Hepatocyte (in vitro differentiated cells): Measurements from ENCODE around the gene RNASEH2A. TPM values are rescaled to one million over a fixed set of nuclear protein-coding genes. Genes with fewer than 3 reads are reported as not detected.
A peak's percentile ranks its signal among the peaks of the same experiment; 100 is the strongest.
"Not testable (repeated sequence)": the region's sequence is repeated elsewhere in the genome, so short reads cannot be mapped to it uniquely, and the experiment has no call there.

Experiments
- DNase-seq: peaks from one replicate; pipeline ENCODE4 v3.0.0-alpha.2; 2016; ENCODE audit warnings: low spot score
- H2AFZ ChIP-seq: fragments of 200-600 bp; sonication (generic); 2 replicates; pipeline ENCODE4 v1.6.0; 2016; ENCODE audit warnings: antibody characterized with exemption, mild to moderate bottlenecking
- H3K27ac ChIP-seq: fragments of 200-600 bp; sonication (generic); 2 replicates; pipeline ENCODE4 v1.5.1; 2016; ENCODE audit warnings: mild to moderate bottlenecking
- H3K27me3 ChIP-seq: fragments of 200-600 bp; sonication (generic); 2 replicates; pipeline ENCODE4 v1.6.1; 2016
- H3K36me3 ChIP-seq: fragments of 200-600 bp; sonication (generic); replicated peaks from 2 replicates; pipeline ENCODE4 v1.5.1; 2016; ENCODE audit warnings: low read depth; ENCODE audit not compliant: insufficient read depth
- H3K4me1 ChIP-seq: fragments of 200-600 bp; sonication (generic); 2 replicates; pipeline ENCODE4 v1.5.1; 2016; ENCODE audit warnings: mild to moderate bottlenecking, moderate library complexity; ENCODE audit not compliant: insufficient read depth
- H3K4me2 ChIP-seq: fragments of 200-600 bp; sonication (generic); 2 replicates; pipeline ENCODE4 v1.6.0; 2016
- H3K4me3 ChIP-seq: fragments of 200-600 bp; sonication (generic); 2 replicates; pipeline ENCODE4 v1.5.1; 2016; ENCODE audit warnings: mild to moderate bottlenecking
- H3K79me2 ChIP-seq: fragments of 200-600 bp; sonication (generic); 2 replicates; pipeline ENCODE4 v1.6.0; 2017; ENCODE audit warnings: mild to moderate bottlenecking
- H3K9me2 ChIP-seq: fragments of 200-600 bp; sonication (generic); replicated peaks from 2 replicates; pipeline ENCODE4 v1.6.0; 2017; ENCODE audit warnings: mild to moderate bottlenecking; ENCODE audit not compliant: insufficient read depth
- H3K9me3 ChIP-seq: fragments of 200-600 bp; sonication (generic); 2 replicates; pipeline ENCODE4 v1.5.1; 2016; ENCODE audit warnings: low read depth, mild to moderate bottlenecking
- H4K20me1 ChIP-seq: fragments of 200-600 bp; sonication (generic); 2 replicates; pipeline ENCODE4 v1.6.0; 2016; ENCODE audit warnings: mild to moderate bottlenecking; ENCODE audit not compliant: insufficient read depth, poor library complexity, severe bottlenecking
- EZH2 ChIP-seq: fragments of 200-600 bp; sonication (generic); IDR thresholded peaks from 2 replicates; pipeline ENCODE4 v1.6.1; 2016; ENCODE audit warnings: antibody characterized with exemption, mild to moderate bottlenecking, borderline replicate concordance
- EZH2phosphoT487 ChIP-seq: fragments of 200-600 bp; sonication (generic); IDR thresholded peaks from one replicate; pipeline ENCODE4 v1.6.1; 2018; ENCODE audit warnings: antibody characterized with exemption, mild to moderate bottlenecking, low read depth, moderate library complexity; ENCODE audit not compliant: unreplicated experiment, severe bottlenecking
- WGBS: methylation state at CpG from one replicate; pipeline ENCODE4 v1.1.6; 2016; ENCODE audit warnings: low lambda C conversion rate; ENCODE audit errors: missing lambda C conversion rate; 5-methylcytosine and 5-hydroxymethylcytosine counted together
- polyA plus RNA-seq: library from polyadenylated mRNA; unstranded; fragments of >200 nt; fragmentation: Nextera tagmentation; extraction: Ambion mirVana; gene quantifications from 2 replicates; pipeline ENCODE4 v1.2.1, GENCODE V29; 2016
- total RNA-seq: library from RNA; depleted of rRNA; stranded (reverse); fragments of >200 nt; gene quantifications from 2 replicates; pipeline ENCODE4 v1.2.3, GENCODE V29; 2014
- TF ChIP-seq, protein P1 (sequence below): fragments of 200-600 bp; sonication (generic); IDR thresholded peaks from 2 replicates; pipeline ENCODE4 v1.5.1; 2016; ENCODE audit warnings: antibody characterized with exemption, mild to moderate bottlenecking; ENCODE audit not compliant: poor library complexity

The RNASEH2A gene
- total and polyA plus RNA-seq, 2 experiments from 2014 or later = 9.3 to 25.7 TPM

DNA sequence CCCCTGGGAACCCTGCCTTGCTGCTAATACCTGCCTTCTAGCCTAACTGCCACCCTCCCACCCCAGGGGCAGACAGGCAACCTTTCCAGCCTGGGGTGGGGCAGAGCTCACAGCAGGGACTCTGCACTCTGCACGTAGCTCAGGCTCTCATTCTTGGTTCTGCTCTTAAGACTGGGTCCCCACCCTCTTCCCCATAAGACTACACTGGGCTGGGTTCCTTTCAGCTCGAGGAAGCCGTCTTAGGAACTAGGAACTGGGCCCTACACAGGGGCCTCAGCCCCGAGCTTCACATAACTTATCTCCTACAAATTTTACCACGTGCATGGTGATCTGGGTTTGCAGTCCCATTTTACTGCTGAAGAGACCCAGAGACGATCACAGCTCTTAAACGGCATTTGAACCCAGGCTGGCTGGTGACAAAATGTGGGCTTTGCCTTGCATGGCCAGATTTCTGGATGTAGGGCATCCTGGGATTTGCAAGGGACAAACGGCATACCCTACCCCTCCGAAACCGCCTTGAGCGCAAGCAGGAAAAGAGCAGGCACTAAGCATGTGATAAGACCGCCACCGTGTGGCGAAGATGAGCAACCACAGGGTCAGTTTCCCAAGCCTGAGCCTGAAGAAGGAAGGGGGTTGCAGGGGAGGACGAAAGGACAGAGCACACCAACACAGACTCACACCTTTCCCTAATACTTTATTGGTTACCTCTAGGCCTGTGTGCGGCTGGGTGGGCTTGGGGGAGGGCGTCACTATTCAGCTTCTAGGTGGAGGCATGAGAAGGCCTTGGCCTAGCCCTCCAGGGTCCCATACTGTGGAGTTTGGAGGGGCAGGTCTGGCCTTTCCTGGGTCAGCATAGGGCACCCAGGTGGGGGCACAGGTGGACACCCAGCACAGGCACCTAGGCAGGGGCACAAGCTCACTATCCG lies 10.0 kb upstream of the RNASEH2A start:
- no peak for TF ChIP-seq EZH2phosphoT487
- TF ChIP-seq, protein P1, sequence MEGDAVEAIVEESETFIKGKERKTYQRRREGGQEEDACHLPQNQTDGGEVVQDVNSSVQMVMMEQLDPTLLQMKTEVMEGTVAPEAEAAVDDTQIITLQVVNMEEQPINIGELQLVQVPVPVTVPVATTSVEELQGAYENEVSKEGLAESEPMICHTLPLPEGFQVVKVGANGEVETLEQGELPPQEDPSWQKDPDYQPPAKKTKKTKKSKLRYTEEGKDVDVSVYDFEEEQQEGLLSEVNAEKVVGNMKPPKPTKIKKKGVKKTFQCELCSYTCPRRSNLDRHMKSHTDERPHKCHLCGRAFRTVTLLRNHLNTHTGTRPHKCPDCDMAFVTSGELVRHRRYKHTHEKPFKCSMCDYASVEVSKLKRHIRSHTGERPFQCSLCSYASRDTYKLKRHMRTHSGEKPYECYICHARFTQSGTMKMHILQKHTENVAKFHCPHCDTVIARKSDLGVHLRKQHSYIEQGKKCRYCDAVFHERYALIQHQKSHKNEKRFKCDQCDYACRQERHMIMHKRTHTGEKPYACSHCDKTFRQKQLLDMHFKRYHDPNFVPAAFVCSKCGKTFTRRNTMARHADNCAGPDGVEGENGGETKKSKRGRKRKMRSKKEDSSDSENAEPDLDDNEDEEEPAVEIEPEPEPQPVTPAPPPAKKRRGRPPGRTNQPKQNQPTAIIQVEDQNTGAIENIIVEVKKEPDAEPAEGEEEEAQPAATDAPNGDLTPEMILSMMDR = peak; percentile 87
- TF ChIP-seq EZH2 = no peak
- Histone ChIP-seq H3K4me3 (no peak overlapping the region), H3K9me2 (no peaks in the 10 kb centered on the region), H3K4me1 (peaks cover 18% of the 10 kb centered on the region), H3K27me3 (no peaks in the 10 kb centered on the region), H3K27ac (peak overlapping the region; percentile 55), H4K20me1 (peaks cover 16% of the 10 kb centered on the region), H3K9me3 (no peaks in the 10 kb centered on the region), H3K4me2 (peak overlapping the region; percentile 58), H3K79me2 (peaks cover 40% of the 10 kb centered on the region), H2AFZ (no peak overlapping the region), H3K36me3 (no peaks in the 10 kb centered on the region)
- peak; percentile 90 for DNase-seq
- 17% methylated on average over 18 of the region's 18 CpGs for WGBS

DNA sequence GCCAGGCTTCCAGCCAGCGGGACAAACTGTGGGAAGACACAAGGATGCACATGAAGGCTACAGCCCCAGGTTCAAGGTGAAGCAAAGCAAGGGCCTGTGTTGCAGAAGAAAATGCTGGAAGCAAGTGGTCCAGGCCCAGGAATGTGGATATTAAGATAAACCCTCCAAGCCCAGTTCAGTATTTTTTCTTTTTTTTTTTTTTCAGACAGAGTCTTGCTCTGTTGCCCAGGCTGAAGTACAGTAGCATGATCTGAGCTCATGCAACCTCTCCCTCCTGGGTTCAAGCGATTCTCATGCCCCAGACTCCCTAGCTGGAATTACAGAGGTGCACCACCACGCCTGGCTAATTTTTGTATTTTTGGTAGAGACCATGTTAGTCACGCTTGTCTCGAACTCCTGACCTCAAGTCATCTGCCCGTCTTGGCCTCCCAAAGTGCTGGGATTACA lies 9.2 kb upstream of the RNASEH2A start:
- no peak overlapping the region for H3K27ac ChIP-seq
- H3K27me3 ChIP-seq = no peaks in the 10 kb centered on the region
- TF ChIP-seq, protein P1 = no peak
- TF ChIP-seq EZH2 = no peak
- TF ChIP-seq EZH2phosphoT487 = no peak
- peaks cover 35% of the 10 kb centered on the region for H3K79me2 ChIP-seq
- WGBS = 95% methylated on average over 6 of the region's 6 CpGs
- no peak overlapping the region for H3K4me3 ChIP-seq
- no peaks in the 10 kb centered on the region for H3K9me3 ChIP-seq
- H3K9me2 ChIP-seq = no peaks in the 10 kb centered on the region
- peaks cover 19% of the 10 kb centered on the region for H3K4me1 ChIP-seq
- no peak overlapping the region for H2AFZ ChIP-seq
- peaks cover 16% of the 10 kb centered on the region for H4K20me1 ChIP-seq
- no peaks in the 10 kb centered on the region for H3K36me3 ChIP-seq
- no peak for DNase-seq
- no peak overlapping the region for H3K4me2 ChIP-seq

DNA sequence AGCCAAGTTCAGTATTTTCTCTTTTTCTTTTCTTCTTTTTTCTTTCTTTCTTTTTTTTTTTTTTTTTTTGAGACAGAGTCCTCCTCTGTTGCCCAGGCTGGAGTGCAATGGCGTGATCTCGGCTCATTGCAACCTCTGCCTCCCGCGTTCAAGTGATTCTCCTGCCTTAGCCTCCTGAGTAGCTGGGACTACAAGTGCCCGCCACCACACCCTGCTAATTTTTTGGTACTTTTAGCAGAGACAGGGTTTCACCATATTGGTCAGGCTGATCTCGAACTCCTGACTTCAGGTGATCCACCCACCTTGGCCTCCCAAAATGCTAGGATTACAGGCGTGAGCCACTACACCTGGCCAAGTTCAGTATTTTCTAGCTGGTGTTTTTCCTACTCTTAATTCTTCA lies 8.8 kb upstream of the RNASEH2A start:
- not testable (repeated sequence) for DNase-seq, H3K4me3 ChIP-seq, H3K9me2 ChIP-seq, H3K27ac ChIP-seq, H3K4me2 ChIP-seq, H3K9me3 ChIP-seq, H3K36me3 ChIP-seq, H3K27me3 ChIP-seq, H2AFZ ChIP-seq
- Histone ChIP-seq H3K79me2 (peaks cover 31% of the 10 kb centered on the region), H4K20me1 (peaks cover 11% of the 10 kb centered on the region), H3K4me1 (peaks cover 22% of the 10 kb centered on the region)
- 95% methylated on average over 7 of the region's 7 CpGs for WGBS

DNA sequence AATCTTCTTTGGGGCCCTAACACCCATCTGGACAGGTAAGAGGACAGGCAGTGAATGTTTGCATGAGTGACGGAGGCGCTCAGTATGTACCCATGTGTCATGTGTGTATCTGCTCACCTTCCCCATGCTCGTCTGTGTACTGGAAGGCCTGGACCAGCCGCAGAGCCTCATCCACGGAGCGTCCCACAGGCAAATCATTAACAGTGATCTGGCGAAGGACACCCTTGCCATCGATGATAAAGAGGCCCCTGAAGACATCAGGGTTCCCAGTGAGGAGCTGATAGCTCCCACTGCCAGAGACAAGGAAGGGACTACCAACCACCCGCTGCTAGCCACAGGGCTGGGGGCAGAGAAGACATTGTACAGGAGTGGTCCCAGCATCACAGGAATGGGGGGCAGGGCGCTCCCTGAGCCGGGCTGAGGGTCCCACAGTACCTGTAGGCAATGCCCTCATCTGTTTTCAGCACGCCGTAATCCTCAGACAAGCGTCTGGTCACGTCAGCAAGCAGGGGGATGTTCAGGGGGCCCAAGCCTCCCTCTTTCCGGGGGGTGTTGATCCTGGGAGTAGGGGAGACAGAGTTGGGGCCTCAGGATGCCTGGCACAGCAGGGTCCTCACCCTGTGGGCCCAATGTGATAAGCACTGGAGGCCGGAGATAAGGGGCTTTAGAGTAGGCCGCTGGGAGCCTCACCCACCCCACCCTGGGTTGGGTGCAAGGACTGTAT lies 6.5 kb upstream of the RNASEH2A start:
- Histone ChIP-seq H3K9me3 (no peaks in the 10 kb centered on the region), H3K9me2 (no peaks in the 10 kb centered on the region), H3K36me3 (no peaks in the 10 kb centered on the region), H3K79me2 (peaks cover 24% of the 10 kb centered on the region), H3K27ac (no peak overlapping the region), H2AFZ (no peak overlapping the region), H3K4me1 (peaks cover 22% of the 10 kb centered on the region), H3K4me3 (no peak overlapping the region), H3K4me2 (peak overlapping the region; percentile 99), H3K27me3 (no peaks in the 10 kb centered on the region), H4K20me1 (peaks cover 6% of the 10 kb centered on the region)
- 82% methylated on average over 18 of the region's 18 CpGs for WGBS
- no peak for DNase-seq
- TF ChIP-seq EZH2phosphoT487 (no peak), EZH2 (no peak)
- TF ChIP-seq, protein P1 = no peak
